ENCODE measurements around the gene VPS37B.
A peak's percentile ranks its signal among the peaks of the same experiment; 100 is the strongest.
"Not testable (repeated sequence)": the region's sequence is repeated elsewhere in the genome, so short reads cannot be mapped to it uniquely, and the experiment has no call there.

Gene VPS37B

GRCh38 chr12:122899887-122900286, 4.0 kb upstream of the VPS37B start:
- H3K27me3 Mint-ChIP-seq (ENCODE audit: low read depth, poor library complexity): peaks cover 62% of the 10 kb centered on the region
- H3K36me3 Mint-ChIP-seq (ENCODE audit: low read depth): no peaks in the 10 kb centered on the region
- no peak overlapping the region for H3K4me3 Mint-ChIP-seq
- TF ChIP-seq CTCF (IDR thresholded peaks at IDR 0.05): no peak
- H3K4me1 Mint-ChIP-seq: peaks cover 7% of the 10 kb centered on the region
- H3K27ac Mint-ChIP-seq: no peak overlapping the region
- DNase-seq: no peak
- peaks cover 7% of the 10 kb centered on the region for H3K9me3 Mint-ChIP-seq

- TF ChIP-seq CTCF (IDR thresholded peaks at IDR 0.05): no peak
- H3K27ac Mint-ChIP-seq: no peak overlapping the region
- peaks cover 44% of the 10 kb centered on the region for H3K27me3 Mint-ChIP-seq (ENCODE audit: low read depth, poor library complexity)
- peaks cover 36% of the 10 kb centered on the region for H3K4me1 Mint-ChIP-seq
- H3K36me3 Mint-ChIP-seq (ENCODE audit: low read depth): no peaks in the 10 kb centered on the region
- no peak for DNase-seq
- H3K4me3 Mint-ChIP-seq: peak overlapping the region; percentile 94
- H3K9me3 Mint-ChIP-seq: peaks cover 7% of the 10 kb centered on the region
Observed at GRCh38 chr12:122896662-122897061, 738 bp upstream of the VPS37B start.

- H3K4me1 Mint-ChIP-seq: peaks cover 48% of the 10 kb centered on the region
- no peak for DNase-seq
Observed at GRCh38 chr12:122895320-122895703, 612 bp downstream of the VPS37B start.

GRCh38 chr12:122894193-122895121, 1.5 kb downstream of the VPS37B start:
- no peak for DNase-seq
- Mint-ChIP-seq H3K27me3 (ENCODE audit: low read depth, poor library complexity) (peaks cover 28% of the 10 kb centered on the region), H3K4me3 (peak overlapping the region; percentile 94), H3K36me3 (ENCODE audit: low read depth) (no peaks in the 10 kb centered on the region), H3K9me3 (peaks cover 7% of the 10 kb centered on the region), H3K4me1 (peaks cover 53% of the 10 kb centered on the region), H3K27ac (peak overlapping the region; percentile 59)
- TF ChIP-seq CTCF (IDR thresholded peaks at IDR 0.05): no peak

More at GRCh38 chr12:122895320-122895703, 612 bp downstream of the VPS37B start:
- H3K9me3 Mint-ChIP-seq: peaks cover 7% of the 10 kb centered on the region
- no peak for TF ChIP-seq CTCF (IDR thresholded peaks at IDR 0.05)
- peaks cover 35% of the 10 kb centered on the region for H3K27me3 Mint-ChIP-seq (ENCODE audit: low read depth, poor library complexity)
- H3K36me3 Mint-ChIP-seq (ENCODE audit: low read depth): no peaks in the 10 kb centered on the region
- H3K4me3 Mint-ChIP-seq: peak overlapping the region; percentile 94
- no peak overlapping the region for H3K27ac Mint-ChIP-seq

GRCh38 chr12:122893208-122894153, 2.4 kb downstream of the VPS37B start:
- Mint-ChIP-seq H3K4me1 (peaks cover 60% of the 10 kb centered on the region), H3K27ac (no peak overlapping the region), H3K36me3 (ENCODE audit: low read depth) (no peaks in the 10 kb centered on the region), H3K9me3 (peaks cover 7% of the 10 kb centered on the region), H3K27me3 (ENCODE audit: low read depth, poor library complexity) (peaks cover 28% of the 10 kb centered on the region), H3K4me3 (peak overlapping the region; percentile 57)
- DNase-seq: no peak
- no peak for TF ChIP-seq CTCF (IDR thresholded peaks at IDR 0.05)

- H3K36me3 Mint-ChIP-seq (ENCODE audit: low read depth); H3K27ac Mint-ChIP-seq; H3K4me3 Mint-ChIP-seq; H3K9me3 Mint-ChIP-seq; DNase-seq: not testable (repeated sequence)
- Mint-ChIP-seq H3K27me3 (ENCODE audit: low read depth, poor library complexity) (peaks cover 25% of the 10 kb centered on the region), H3K4me1 (peaks cover 65% of the 10 kb centered on the region)
Observed at GRCh38 chr12:122892724-122893123, 3.2 kb downstream of the VPS37B start.
